ENCODE data around the gene CEP95. TPM values are rescaled to one million over a fixed set of nuclear protein-coding genes. Genes with fewer than 3 reads are reported as not detected.

Gene CEP95
- total and polyA plus RNA-seq, 10 of the 15 experiments (the other 5 are each of a cell fraction or from before 2014, with no cell fraction given): 17.7 to 54.9 (median 29.6) TPM

- TF ChIP-seq SRF (IDR thresholded peaks at IDR 0.05; ENCODE audit: low read depth in 2 of 2, low read length in 2 of 2) (no peak), BHLHE40 (IDR thresholded peaks at IDR 0.05; ENCODE audit: borderline replicate concordance in 1 of 2, low read depth in 2 of 2, low read length in 1 of 2) (no peak), SUZ12 (IDR thresholded peaks at IDR 0.05; ENCODE audit: unreplicated experiment) (no peak), SMAD5 (IDR thresholded peaks at IDR 0.05; ENCODE audit: low read depth) (no peak), IRF4 (IDR thresholded peaks at IDR 0.05; ENCODE audit: low read depth, low read length) (no peak), RAD51 (IDR thresholded peaks at IDR 0.05) (no peak)
- TF ChIP-seq, protein P1, sequence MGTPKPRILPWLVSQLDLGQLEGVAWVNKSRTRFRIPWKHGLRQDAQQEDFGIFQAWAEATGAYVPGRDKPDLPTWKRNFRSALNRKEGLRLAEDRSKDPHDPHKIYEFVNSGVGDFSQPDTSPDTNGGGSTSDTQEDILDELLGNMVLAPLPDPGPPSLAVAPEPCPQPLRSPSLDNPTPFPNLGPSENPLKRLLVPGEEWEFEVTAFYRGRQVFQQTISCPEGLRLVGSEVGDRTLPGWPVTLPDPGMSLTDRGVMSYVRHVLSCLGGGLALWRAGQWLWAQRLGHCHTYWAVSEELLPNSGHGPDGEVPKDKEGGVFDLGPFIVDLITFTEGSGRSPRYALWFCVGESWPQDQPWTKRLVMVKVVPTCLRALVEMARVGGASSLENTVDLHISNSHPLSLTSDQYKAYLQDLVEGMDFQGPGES (IDR thresholded peaks at IDR 0.05): no peak
Measured at GRCh38 chr17:64509179-64509578, 2.4 kb downstream of the CEP95 start (continued).

GRCh38 chr17:64515419-64515818, 8.6 kb downstream of the CEP95 start:
- H3K4me1 ChIP-seq (ENCODE audit: control insufficient read depth, insufficient read depth, low read length): no peaks in the 10 kb centered on the region
- H3K4me3 ChIP-seq: no peak overlapping the region
- no peaks in the 10 kb centered on the region for H3K27me3 ChIP-seq (replicated peaks in 1 of 2; ENCODE audit: control insufficient read depth in 2 of 2, insufficient read depth in 2 of 2, low read length in 1 of 2)
- TF ChIP-seq RELA (IDR thresholded peaks at IDR 0.05; ENCODE audit: borderline replicate concordance, partially characterized antibody): no peak
- TF ChIP-seq YBX1 (IDR thresholded peaks at IDR 0.05): no peak
- TF ChIP-seq FOXM1 (IDR thresholded peaks at IDR 0.05; ENCODE audit: low read depth, low read length): no peak
- TF ChIP-seq SRF (IDR thresholded peaks at IDR 0.05; ENCODE audit: low read depth in 2 of 2, low read length in 2 of 2): no peak
- peak; percentile 67 for TF ChIP-seq MEF2B (IDR thresholded peaks at IDR 0.05; ENCODE audit: partially characterized antibody, poor library complexity, severe bottlenecking)
- no peaks in the 10 kb centered on the region for H3K9me3 ChIP-seq (replicated peaks; ENCODE audit: control insufficient read depth, insufficient read depth, low read length)
- WGBS (ENCODE audit: insufficient coverage, insufficient replicate concordance, low lambda C conversion rate, missing lambda C conversion rate): 50% methylated on average over 2 of the region's 2 CpGs
- intact Hi-C loops (cut with micrococcal nuclease; ENCODE audit: unreplicated experiment) (no loop called here), in situ Hi-C loops (cut with MboI) (no loop called here)
- BruUV-seq (replicated peaks): no TSS peak
- POLR2A ChIA-PET: interaction anchor here (0.5 to 1.6 kb wide), 6 partner anchors 9 to 746 kb away, joined by 3 to 6 read pairs (median 4); partner anchors contain the start of genes CEP95 and DDX5
- ATAC-seq: peak; percentile 78
- no peak overlapping the region for H2AFZ ChIP-seq (ENCODE audit: control insufficient read depth, low read depth, low read length)
- H3K9ac ChIP-seq (ENCODE audit: control insufficient read depth, insufficient read depth, low read length): no peak overlapping the region
- no peak overlapping the region for H3K27ac ChIP-seq (ENCODE audit: control insufficient read depth, insufficient read depth)
- H3K4me2 ChIP-seq (ENCODE audit: control insufficient read depth, insufficient read depth): no peak overlapping the region
- DNase-seq (ENCODE audit: low read depth, low spot score): no peak
- H3K79me2 ChIP-seq (ENCODE audit: control insufficient read depth, insufficient read depth, low read length): no peaks in the 10 kb centered on the region
- peaks cover 0 to 25% of the 10 kb centered on the region in 2 experiments for H3K36me3 ChIP-seq (ENCODE audit: control insufficient read depth in 2 of 2, insufficient read depth in 2 of 2, low read length in 1 of 2)
- no peak for FAIRE-seq
- SMC1A ChIA-PET (ENCODE audit: uncharacterized antibody, unreplicated experiment): interaction anchor here (0.9 to 2.0 kb wide), 8 partner anchors 8 to 110 kb away, joined by 3 to 8 read pairs (median 4); partner anchors contain the start of genes CEP95, DDX5 and POLG2
- H4K20me1 ChIP-seq (ENCODE audit: control insufficient read depth, insufficient read depth): no peaks in the 10 kb centered on the region
- RAD21 ChIA-PET (ENCODE audit: unreplicated experiment): interaction anchor here (1.2 to 1.3 kb wide), 3 partner anchors 92 to 134 kb away, joined by 3 to 6 read pairs (median 4); no protein-coding TSS in a partner anchor
- CTCF ChIA-PET: interaction anchor here (1.0 to 2.0 kb wide), 8 partner anchors 8 to 134 kb away, joined by 3 to 13 read pairs (median 5); no protein-coding TSS in a partner anchor

Data from GM12878 (cell line).